Neuronal stem cell (in vitro differentiated cells): Measurements from ENCODE around the gene HIVEP2.

Experiments used
- DNase-seq: peaks from one replicate; pipeline ENCODE4 v3.0.0-alpha.2; 2013; ENCODE audit warnings: low spot score
- H2AFZ ChIP-seq: one replicate; pipeline ENCODE4 v1.6.1; 2013; ENCODE audit warnings: mild to moderate bottlenecking, low read length, inconsistent platforms
- H2AK5ac ChIP-seq: 2 replicates; pipeline ENCODE4 v1.6.1; 2013; ENCODE audit warnings: low read depth, mild to moderate bottlenecking, inconsistent platforms, low read length, moderate library complexity, mixed read lengths
- H2BK120ac ChIP-seq: 2 replicates; pipeline ENCODE4 v1.6.1; 2013; ENCODE audit warnings: low read depth, mild to moderate bottlenecking, inconsistent platforms, low read length, moderate library complexity, mixed read lengths
- H2BK12ac ChIP-seq: one replicate; pipeline ENCODE4 v1.6.1; 2013; ENCODE audit warnings: low read length, inconsistent platforms
- H2BK15ac ChIP-seq: 2 replicates; pipeline ENCODE4 v1.6.1; 2013; ENCODE audit warnings: mild to moderate bottlenecking, low read length, inconsistent platforms, mixed read lengths
- H2BK5ac ChIP-seq: one replicate; pipeline ENCODE4 v1.6.1; 2013; ENCODE audit warnings: inconsistent platforms, mild to moderate bottlenecking, low read length, moderate library complexity
- H3K14ac ChIP-seq: one replicate; pipeline ENCODE4 v1.6.1; 2013; ENCODE audit warnings: low read length, inconsistent platforms
- H3K18ac ChIP-seq: 2 replicates; pipeline ENCODE4 v1.6.1; 2013; ENCODE audit warnings: low read length, inconsistent platforms
- H3K23ac ChIP-seq: 2 replicates; pipeline ENCODE4 v1.6.1; 2013; ENCODE audit warnings: low read depth, mild to moderate bottlenecking, mixed read lengths, low read length, inconsistent platforms; ENCODE audit not compliant: poor library complexity
- H3K27ac ChIP-seq: replicated peaks from 3 replicates; pipeline ENCODE4 v1.5.1; 2013; ENCODE audit warnings: low read length, inconsistent platforms
- H3K27me3 ChIP-seq, 3 experiments: 2 replicates each; pipeline ENCODE4 v1.6.1; 2013; ENCODE audit warnings: low read length in 3 of 3, mild to moderate bottlenecking in 2 of 3, inconsistent platforms in 1 of 3, low read depth in 1 of 3, mixed read lengths in 1 of 3, moderate library complexity in 1 of 3; ENCODE audit not compliant: control insufficient read depth in 3 of 3, insufficient read depth in 3 of 3
- H3K36me3 ChIP-seq, 2 donors: replicated peaks in 1 of 2; 2 replicates each; pipeline ENCODE4 v1.6.1; 2013; ENCODE audit warnings: low read length in 2 of 2; ENCODE audit not compliant: control insufficient read depth in 2 of 2, insufficient read depth in 2 of 2
- H3K4ac ChIP-seq: 2 replicates; pipeline ENCODE4 v1.6.1; 2013; ENCODE audit warnings: inconsistent platforms, mild to moderate bottlenecking, low read length, moderate library complexity
- H3K4me1 ChIP-seq, 2 donors: 1 replicate in 1 of 2; 2 replicates in 1 of 2; pipeline ENCODE4 v1.6.1; 2013; ENCODE audit warnings: low read length in 2 of 2, low read depth in 1 of 2; ENCODE audit not compliant: control insufficient read depth in 2 of 2, insufficient read depth in 1 of 2
- H3K4me2 ChIP-seq: one replicate; pipeline ENCODE4 v1.6.1; 2013; ENCODE audit warnings: mild to moderate bottlenecking, low read length, inconsistent platforms; ENCODE audit not compliant: insufficient read depth, poor library complexity, severe bottlenecking
- H3K4me3 ChIP-seq, 2 donors: 2 replicates each; pipeline ENCODE4 v1.5.1; 2013; ENCODE audit warnings: low read length in 2 of 2, mild to moderate bottlenecking in 2 of 2, inconsistent platforms in 1 of 2, moderate library complexity in 1 of 2
- H3K79me1 ChIP-seq: one replicate; pipeline ENCODE4 v1.6.1; 2013; ENCODE audit warnings: low read depth, mild to moderate bottlenecking, inconsistent platforms, low read length, moderate library complexity
- H3K9ac ChIP-seq: one replicate; pipeline ENCODE4 v1.6.1; 2013; ENCODE audit warnings: mild to moderate bottlenecking, low read depth, low read length, inconsistent platforms; ENCODE audit not compliant: poor library complexity
- H3K9me3 ChIP-seq, 2 donors: replicated peaks in 1 of 2; 2 replicates each; pipeline versions ENCODE3 to v1.6.1; 2013; ENCODE audit warnings: low read length in 2 of 2, mild to moderate bottlenecking in 2 of 2, inconsistent platforms in 1 of 2, low read depth in 1 of 2, mixed read lengths in 1 of 2, moderate library complexity in 1 of 2; ENCODE audit not compliant: control insufficient read depth in 2 of 2, insufficient read depth in 1 of 2
- H4K8ac ChIP-seq: one replicate; pipeline ENCODE4 v1.6.1; 2013; ENCODE audit warnings: low read depth, mild to moderate bottlenecking, inconsistent platforms, low read length, moderate library complexity
- H4K91ac ChIP-seq: one replicate; pipeline ENCODE4 v1.6.1; 2013; ENCODE audit warnings: low read length, low read depth, mild to moderate bottlenecking, inconsistent platforms; ENCODE audit not compliant: poor library complexity
- WGBS, 2 donors: extraction: QIAGEN DNeasy Blood & Tissue Kit; methylation state at CpG; one replicate each; pipeline ENCODE4 v1.1.7; 2013; ENCODE audit warnings: missing lambda C conversion rate in 2 of 2, mixed read lengths in 1 of 2; ENCODE audit not compliant: insufficient read length in 2 of 2, insufficient replicate concordance in 1 of 2; ENCODE audit errors: extremely low coverage in 2 of 2; 5-methylcytosine and 5-hydroxymethylcytosine counted together

HIVEP2 gene

GRCh38 chr6:142929751-142930358 is 15.1 kb downstream of the HIVEP2 start:
- H3K79me1 ChIP-seq = no peaks in the 10 kb centered on the region
- H3K4me2 ChIP-seq = no peak overlapping the region
- H4K8ac ChIP-seq = no peak overlapping the region
- no peak overlapping the region for H2BK120ac ChIP-seq
- no peak overlapping the region for H3K4me3 ChIP-seq
- H3K36me3 ChIP-seq = no peaks in the 10 kb centered on the region
- no peak overlapping the region for H3K18ac ChIP-seq
- H3K4ac ChIP-seq = no peak overlapping the region
- H3K23ac ChIP-seq = no peak overlapping the region
- H3K14ac ChIP-seq = no peak overlapping the region
- no peak overlapping the region for H2BK12ac ChIP-seq
- peaks cover 0 to 5% of the 10 kb centered on the region in 2 donors for H3K4me1 ChIP-seq
- no peak overlapping the region for H2BK15ac ChIP-seq
- peaks cover 0 to 6% (median 0%) of the 10 kb centered on the region in 3 experiments for H3K27me3 ChIP-seq
- no peak overlapping the region for H3K27ac ChIP-seq
- DNase-seq = no peak
- WGBS, 2 donors = no CpG with 5 or more reads among the region's 1 CpG
- no peak overlapping the region for H2AFZ ChIP-seq
- no peak overlapping the region for H4K91ac ChIP-seq
- H2BK5ac ChIP-seq = no peak overlapping the region
- H2AK5ac ChIP-seq = no peak overlapping the region
- H3K9me3 ChIP-seq = no peaks in the 10 kb centered on the region
- no peak overlapping the region for H3K9ac ChIP-seq

- H3K27ac ChIP-seq = no peak overlapping the region
- no peak overlapping the region for H3K4me2 ChIP-seq
- no peak overlapping the region for H4K91ac ChIP-seq
- H3K4ac ChIP-seq = no peak overlapping the region
- no peak overlapping the region for H2BK120ac ChIP-seq
- no peak overlapping the region for H3K23ac ChIP-seq
- no peaks in the 10 kb centered on the region for H3K9me3 ChIP-seq
- no peak overlapping the region for H2AK5ac ChIP-seq
- no peak overlapping the region for H3K9ac ChIP-seq
- H2BK5ac ChIP-seq = no peak overlapping the region
- no CpG with 5 or more reads among the region's 5 CpGs for WGBS, 2 donors
- H3K4me1 ChIP-seq = peaks cover 0 to 5% of the 10 kb centered on the region in 2 donors
- H4K8ac ChIP-seq = no peak overlapping the region
- H2AFZ ChIP-seq = no peak overlapping the region
- no peak overlapping the region for H3K4me3 ChIP-seq
- H3K36me3 ChIP-seq = no peaks in the 10 kb centered on the region
- no peak overlapping the region for H3K18ac ChIP-seq
- H3K27me3 ChIP-seq = peaks cover 0 to 6% (median 0%) of the 10 kb centered on the region in 3 experiments
- no peak overlapping the region for H3K14ac ChIP-seq
- DNase-seq = no peak
- no peak overlapping the region for H2BK15ac ChIP-seq
- no peak overlapping the region for H2BK12ac ChIP-seq
- H3K79me1 ChIP-seq = no peaks in the 10 kb centered on the region
Measured at GRCh38 chr6:142927904-142928303, 17.1 kb downstream of the HIVEP2 start.

GRCh38 chr6:142927271-142927580 is 17.8 kb downstream of the HIVEP2 start:
- H2BK5ac ChIP-seq = no peak overlapping the region
- no peak overlapping the region for H3K14ac ChIP-seq
- H2BK120ac ChIP-seq = no peak overlapping the region
- no peak overlapping the region for H3K9ac ChIP-seq
- no peak overlapping the region for H2BK15ac ChIP-seq
- H3K4ac ChIP-seq = no peak overlapping the region
- no peak overlapping the region for H2BK12ac ChIP-seq
- H2AFZ ChIP-seq = peak overlapping the region; percentile 96
- H3K27ac ChIP-seq = no peak overlapping the region
- H2AK5ac ChIP-seq = no peak overlapping the region
- no peak for DNase-seq
- H3K23ac ChIP-seq = no peak overlapping the region
- peak overlapping the region; percentile 89 for H3K18ac ChIP-seq
- H4K8ac ChIP-seq = no peak overlapping the region
- peaks cover 0 to 6% (median 0%) of the 10 kb centered on the region in 3 experiments for H3K27me3 ChIP-seq
- WGBS, 2 donors = no CpG with 5 or more reads among the region's 7 CpGs
- H4K91ac ChIP-seq = no peak overlapping the region
- H3K9me3 ChIP-seq = no peaks in the 10 kb centered on the region
- H3K4me2 ChIP-seq = peak overlapping the region; percentile 79
- H3K4me1 ChIP-seq = peaks cover 0 to 5% of the 10 kb centered on the region in 2 donors
- H3K36me3 ChIP-seq = no peaks in the 10 kb centered on the region
- peak overlapping the region; percentile 60 to 81 for H3K4me3 ChIP-seq
- H3K79me1 ChIP-seq = no peaks in the 10 kb centered on the region

- Histone ChIP-seq H3K4me2 (peak overlapping the region; percentile 79), H2BK12ac (no peak overlapping the region), H3K23ac (peak overlapping the region; percentile 0), H4K8ac (no peak overlapping the region), H3K18ac (peak overlapping the region; percentile 92), H3K4me1 (peaks cover 0 to 5% of the 10 kb centered on the region in 2 donors), H2BK120ac (no peak overlapping the region), H2AFZ (peak overlapping the region; percentile 96), H3K14ac (no peak overlapping the region), H2BK15ac (peak overlapping the region; percentile 15), H3K27me3 (peaks cover 0 to 6% (median 0%) of the 10 kb centered on the region in 3 experiments), H3K9me3 (no peaks in the 10 kb centered on the region), H4K91ac (no peak overlapping the region), H2BK5ac (no peak overlapping the region), H3K9ac (peak overlapping the region; percentile 78), H3K27ac (no peak overlapping the region), H3K79me1 (no peaks in the 10 kb centered on the region), H3K36me3 (no peaks in the 10 kb centered on the region), H3K4ac (no peak overlapping the region), H3K4me3 (peak overlapping the region; percentile 60 to 81), H2AK5ac (no peak overlapping the region)
- DNase-seq = peak; percentile 58
- no CpG with 5 or more reads among the region's 75 CpGs for WGBS, 2 donors
Measured at GRCh38 chr6:142926494-142927270, 18.3 kb downstream of the HIVEP2 start.
